ENCODE data around the gene PPP1R2B. TPM values are rescaled to one million over a fixed set of nuclear protein-coding genes. Genes with fewer than 3 reads are reported as not detected.

The PPP1R2B gene
- polyA plus RNA-seq, 2 of the 4 experiments (the other 2 are of a cell fraction), result not detected

- no peak overlapping the region for H3K4me3 ChIP-seq
- no peaks in the 10 kb centered on the region for H3K9me3 ChIP-seq
- DNase-seq (ENCODE audit: low read depth in 1 of 2, low spot score in 1 of 2), result no peak
- H3K4me1 ChIP-seq, result no peaks in the 10 kb centered on the region
- ChIA-PET POLR2A (no interaction called here), CTCF (interaction anchor here (3.3 kb wide), 1 partner anchor 293 kb away, joined by 9 read pairs; no protein-coding TSS in a partner anchor)
- no peak overlapping the region for H3K4me2 ChIP-seq
- H3K27ac ChIP-seq, result no peak overlapping the region
- no peak for ATAC-seq
- TF ChIP-seq EP300 (IDR thresholded peaks at IDR 0.05) (no peak), E2F6 (IDR thresholded peaks at IDR 0.05; ENCODE audit: borderline replicate concordance, low read depth) (no peak)
- FAIRE-seq, result no peak
- 67% methylated on average over 5 of the region's 5 CpGs for WGBS (ENCODE audit: missing lambda C conversion rate)
Measured at GRCh38 chr5:156838961-156839360, 11.1 kb upstream of the PPP1R2B start.

GRCh38 chr5:156841737-156842136, 8.4 kb upstream of the PPP1R2B start:
- no peaks in the 10 kb centered on the region for H3K9me3 ChIP-seq
- H3K4me2 ChIP-seq, result no peak overlapping the region
- ATAC-seq (no peak), DNase-seq (ENCODE audit: low read depth in 1 of 2, low spot score in 1 of 2) (no peak), FAIRE-seq (peak; percentile 56)
- no peaks in the 10 kb centered on the region for H3K4me1 ChIP-seq
- no peak overlapping the region for H3K27ac ChIP-seq
- POLR2A ChIA-PET, result no interaction called here
- CTCF ChIA-PET, result no interaction called here
- no peak overlapping the region for H3K4me3 ChIP-seq
- TF ChIP-seq BCL3 (IDR thresholded peaks at IDR 0.05) (no peak), PBX3 (IDR thresholded peaks at IDR 0.05) (no peak), MAFK (IDR thresholded peaks at IDR 0.05; ENCODE audit: partially characterized antibody) (no peak), RFX5 (IDR thresholded peaks at IDR 0.05) (no peak), ESRRA (IDR thresholded peaks at IDR 0.05; ENCODE audit: borderline replicate concordance, low read length) (no peak), SREBF2 (IDR thresholded peaks at IDR 0.05) (no peak), BHLHE40 (IDR thresholded peaks at IDR 0.05; ENCODE audit: low read depth, low read length) (no peak), MYC (IDR thresholded peaks at IDR 0.05; ENCODE audit: borderline replicate concordance, low read length) (no peak)

- FAIRE-seq (no peak), DNase-seq (ENCODE audit: low read depth in 1 of 2, low spot score in 1 of 2) (no peak), ATAC-seq (no peak)
- 73% methylated on average over 2 of the region's 2 CpGs for WGBS (ENCODE audit: missing lambda C conversion rate)
- Histone ChIP-seq H3K4me2 (no peak overlapping the region), H3K4me1 (no peaks in the 10 kb centered on the region), H3K4me3 (no peak overlapping the region), H3K27ac (no peak overlapping the region), H3K9me3 (peaks cover 2% of the 10 kb centered on the region; the same call in 1 of the 3 replicates)
- no peak for TF ChIP-seq E2F6 (IDR thresholded peaks at IDR 0.05; ENCODE audit: borderline replicate concordance, low read depth)
- TF ChIP-seq EHMT2 (IDR thresholded peaks at IDR 0.05; ENCODE audit: low read depth), result no peak
- no peak for TF ChIP-seq NFE2L2 (conservative IDR thresholded peaks at IDR 0.05; ENCODE audit: low read length)
- TF ChIP-seq ELK1 (IDR thresholded peaks at IDR 0.05; ENCODE audit: low read depth, low read length), result no peak
- TF ChIP-seq ZC3H11A (IDR thresholded peaks at IDR 0.05), result no peak
- TF ChIP-seq TP53 (CRISPR knock-in tag; IDR thresholded peaks at IDR 0.05), result no peak
- no peak for TF ChIP-seq FOSL2 (IDR thresholded peaks at IDR 0.05)
- TF ChIP-seq FOSL2 (CRISPR knock-in tag; IDR thresholded peaks at IDR 0.05), result no peak
- TF ChIP-seq MAZ (IDR thresholded peaks at IDR 0.05; ENCODE audit: borderline replicate concordance, low read depth, low read length), result no peak
- TF ChIP-seq HOXB5 (CRISPR knock-in tag; IDR thresholded peaks at IDR 0.05), result no peak
- ChIA-PET CTCF (interaction anchor here (1.3 to 1.4 kb wide), 2 partner anchors 23 to 1707 kb away, joined by 3 read pairs; no protein-coding TSS in a partner anchor), POLR2A (no interaction called here)
Measured at GRCh38 chr5:156846914-156847313, 3.2 kb upstream of the PPP1R2B start.

Data from A549 (cell line).